Measurements from ENCODE around the gene GGT5.

DNA sequence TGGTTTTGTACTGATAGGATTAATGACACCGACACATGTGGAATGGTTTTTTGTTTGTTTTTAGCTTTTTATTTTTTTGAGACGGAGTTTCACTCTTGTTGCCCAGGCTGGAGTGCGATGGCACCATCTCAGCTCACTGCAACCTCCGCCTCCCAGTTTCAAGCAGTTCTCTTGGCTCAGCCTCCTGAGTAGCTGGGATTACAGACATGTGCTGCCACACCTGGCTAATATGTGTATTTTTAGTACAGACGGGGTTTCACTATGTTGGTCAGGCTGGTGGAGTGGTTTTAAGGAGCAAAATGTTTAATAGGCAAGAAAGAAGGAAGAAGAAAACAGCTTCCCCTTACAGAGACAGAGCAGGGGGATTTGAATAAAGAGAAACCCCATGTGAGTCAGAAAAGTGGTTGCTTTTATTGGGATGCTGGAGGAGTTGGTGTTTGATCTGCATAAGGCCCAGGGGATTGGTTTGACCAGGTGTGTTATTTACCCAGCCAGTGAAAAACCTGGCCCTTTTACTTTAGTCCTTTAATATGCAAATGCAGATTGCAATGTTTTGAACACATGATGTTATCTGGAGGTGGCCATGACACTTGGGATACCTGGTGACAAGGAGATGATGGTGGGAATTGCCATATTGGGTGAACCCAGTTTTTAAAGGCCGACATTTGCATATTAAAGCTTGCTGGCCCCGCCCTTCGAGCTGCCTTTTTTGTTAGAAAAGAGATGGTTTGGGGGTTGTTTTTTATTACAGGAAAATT is 39.3 kb downstream of the GGT5 start:
- TF ChIP-seq, protein P1, sequence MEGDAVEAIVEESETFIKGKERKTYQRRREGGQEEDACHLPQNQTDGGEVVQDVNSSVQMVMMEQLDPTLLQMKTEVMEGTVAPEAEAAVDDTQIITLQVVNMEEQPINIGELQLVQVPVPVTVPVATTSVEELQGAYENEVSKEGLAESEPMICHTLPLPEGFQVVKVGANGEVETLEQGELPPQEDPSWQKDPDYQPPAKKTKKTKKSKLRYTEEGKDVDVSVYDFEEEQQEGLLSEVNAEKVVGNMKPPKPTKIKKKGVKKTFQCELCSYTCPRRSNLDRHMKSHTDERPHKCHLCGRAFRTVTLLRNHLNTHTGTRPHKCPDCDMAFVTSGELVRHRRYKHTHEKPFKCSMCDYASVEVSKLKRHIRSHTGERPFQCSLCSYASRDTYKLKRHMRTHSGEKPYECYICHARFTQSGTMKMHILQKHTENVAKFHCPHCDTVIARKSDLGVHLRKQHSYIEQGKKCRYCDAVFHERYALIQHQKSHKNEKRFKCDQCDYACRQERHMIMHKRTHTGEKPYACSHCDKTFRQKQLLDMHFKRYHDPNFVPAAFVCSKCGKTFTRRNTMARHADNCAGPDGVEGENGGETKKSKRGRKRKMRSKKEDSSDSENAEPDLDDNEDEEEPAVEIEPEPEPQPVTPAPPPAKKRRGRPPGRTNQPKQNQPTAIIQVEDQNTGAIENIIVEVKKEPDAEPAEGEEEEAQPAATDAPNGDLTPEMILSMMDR (IDR thresholded peaks at IDR 0.05), result peak in 4 of 7 experiments; percentile 32 to 48 (median 32)
- TF ChIP-seq POLR2A (IDR thresholded peaks at IDR 0.05), result no peak

All from body of pancreas (tissue), 4 donors.